Stomach (tissue), 19 donors: ENCODE results near the gene ERMAP. TPM values are rescaled to one million over a fixed set of nuclear protein-coding genes. Genes with fewer than 3 reads are reported as not detected.

Experiments used
- DNase-seq, 2 donors: peaks; one replicate each; pipeline versions ENCODE4 v3.0.0 to v3.0.0-alpha.2; 2013 to 2019
- H3K27ac ChIP-seq, 5 donors: fragments of 200-600 bp in 4 of 5; sonication (generic) in 4 of 5; one replicate each; pipeline ENCODE4 v1.5.1; 2013 to 2019; ENCODE audit warnings: mild to moderate bottlenecking in 1 of 5, moderate library complexity in 1 of 5
- H3K27me3 ChIP-seq, 3 donors: fragments of 200-600 bp; sonication (generic); one replicate each; pipeline ENCODE4 v1.5.1; 2017 to 2019; ENCODE audit warnings: mixed run types in 1 of 3
- H3K36me3 ChIP-seq, 4 donors: fragments of 200-600 bp; sonication (generic); 1 replicate in 3 of 4; 2 replicates in 1 of 4; pipeline ENCODE4 v1.5.1; 2016 to 2019
- H3K4me1 ChIP-seq, 4 donors: fragments of 200-600 bp; sonication (generic); one replicate each; pipeline ENCODE4 v1.5.1; 2016 to 2019
- H3K4me3 ChIP-seq, 4 donors: fragments of 200-600 bp; sonication (generic) in 3 of 4; one replicate each; pipeline ENCODE4 v1.5.1; 2016 to 2019; ENCODE audit warnings: mild to moderate bottlenecking in 1 of 4
- H3K9me3 ChIP-seq, 4 donors: fragments of 200-600 bp; sonication (generic); one replicate each; pipeline ENCODE4 v1.5.1; 2016 to 2019
- EP300 ChIP-seq: sonication (generic); formaldehyde crosslinking; IDR thresholded peaks from one replicate; pipeline ENCODE4 v1.6.1; 2017; ENCODE audit warnings: antibody characterized with exemption
- POLR2A ChIP-seq, 4 donors: fragments of 450-650 bp; IDR thresholded peaks; one replicate each; pipeline ENCODE4 v1.6.1; 2016; ENCODE audit warnings: antibody characterized with exemption in 4 of 4, control low read depth in 2 of 4, mild to moderate bottlenecking in 1 of 4, moderate library complexity in 1 of 4
- POLR2AphosphoS5 ChIP-seq, 3 donors: sonication (generic); formaldehyde crosslinking; IDR thresholded peaks; one replicate each; pipeline ENCODE4 v1.6.1; 2016; ENCODE audit warnings: antibody characterized with exemption in 3 of 3
- WGBS, 5 donors: extraction: QIAGEN DNeasy Blood & Tissue Kit in 3 of 5; methylation state at CpG; one replicate each; pipeline versions ENCODE4 v1.1.5 to v1.1.7; 2013 to 2018; 5-methylcytosine and 5-hydroxymethylcytosine counted together
- intact Hi-C: fragments of 100-400 bp; cut with DNase I; formaldehyde crosslinking; loops from one replicate; pipeline ENCODE4 v1.15.1; 2023; ENCODE audit warnings: low total_unique reads
- long read RNA-seq, 10 donors: transcript quantifications; one replicate each; lab custom pipeline, GENCODE V29; 2026
- polyA plus RNA-seq, 3 donors: library from polyadenylated mRNA; stranded (reverse); fragments of 200-250 nt; gene quantifications; one replicate each; pipeline ENCODE4 v1.2.3, GENCODE V29; 2013
- total RNA-seq, 5 donors: library from RNA; depleted of rRNA; stranded (reverse); fragments of >200 nt; gene quantifications; one replicate each; pipeline versions ENCODE4 v1.1.0 to v1.2.3, GENCODE V29; 2014 to 2016
- TF ChIP-seq, protein P1 (sequence below), 7 experiments: fragments of 450-650 bp in 4 of 7; fragments of 200-600 bp in 3 of 7; sonication (generic) in 3 of 7; IDR thresholded peaks; one replicate each; pipeline ENCODE4 v1.5.1; 2016 to 2019; ENCODE audit warnings: antibody characterized with exemption in 7 of 7, control low read depth in 2 of 7, mild to moderate bottlenecking in 1 of 7
- donor health status: healthy with polysubstance abuse.
- donor health status: Bipolar disorder and iron deficiency.
- donor health status: healthy.

ERMAP gene, protein sequence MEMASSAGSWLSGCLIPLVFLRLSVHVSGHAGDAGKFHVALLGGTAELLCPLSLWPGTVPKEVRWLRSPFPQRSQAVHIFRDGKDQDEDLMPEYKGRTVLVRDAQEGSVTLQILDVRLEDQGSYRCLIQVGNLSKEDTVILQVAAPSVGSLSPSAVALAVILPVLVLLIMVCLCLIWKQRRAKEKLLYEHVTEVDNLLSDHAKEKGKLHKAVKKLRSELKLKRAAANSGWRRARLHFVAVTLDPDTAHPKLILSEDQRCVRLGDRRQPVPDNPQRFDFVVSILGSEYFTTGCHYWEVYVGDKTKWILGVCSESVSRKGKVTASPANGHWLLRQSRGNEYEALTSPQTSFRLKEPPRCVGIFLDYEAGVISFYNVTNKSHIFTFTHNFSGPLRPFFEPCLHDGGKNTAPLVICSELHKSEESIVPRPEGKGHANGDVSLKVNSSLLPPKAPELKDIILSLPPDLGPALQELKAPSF
- total RNA-seq (10 to 100 TPM in 2 of 5 donors, 1 to 10 TPM in 2, not detected in 1; 4.9 to 13.6 (median 8.4) TPM), polyA plus RNA-seq (1 to 10 TPM; 3.5 to 4.9 (median 4.9) TPM)
- long read RNA-seq, donor 1, result 0 reads
- long read RNA-seq, donor 2, result 0 reads
- long read RNA-seq, donor 3, result 0 reads
- long read RNA-seq, donor 4, result 0 reads
- long read RNA-seq, donor 5, partial matches to known transcripts, result 0 of 1 reads
- long read RNA-seq, donor 5, other reads (novel, unspliced or antisense), result 0 of 1 reads
- long read RNA-seq, donor 6, result 0 reads
- long read RNA-seq, donor 7, partial matches to known transcripts, result 0 of 1 reads
- long read RNA-seq, donor 7, other reads (novel, unspliced or antisense), result 0 of 1 reads
- long read RNA-seq, donor 8, result 0 reads
- long read RNA-seq, donor 9, result 0 reads
- long read RNA-seq, donor 10, result 0 reads

DNA sequence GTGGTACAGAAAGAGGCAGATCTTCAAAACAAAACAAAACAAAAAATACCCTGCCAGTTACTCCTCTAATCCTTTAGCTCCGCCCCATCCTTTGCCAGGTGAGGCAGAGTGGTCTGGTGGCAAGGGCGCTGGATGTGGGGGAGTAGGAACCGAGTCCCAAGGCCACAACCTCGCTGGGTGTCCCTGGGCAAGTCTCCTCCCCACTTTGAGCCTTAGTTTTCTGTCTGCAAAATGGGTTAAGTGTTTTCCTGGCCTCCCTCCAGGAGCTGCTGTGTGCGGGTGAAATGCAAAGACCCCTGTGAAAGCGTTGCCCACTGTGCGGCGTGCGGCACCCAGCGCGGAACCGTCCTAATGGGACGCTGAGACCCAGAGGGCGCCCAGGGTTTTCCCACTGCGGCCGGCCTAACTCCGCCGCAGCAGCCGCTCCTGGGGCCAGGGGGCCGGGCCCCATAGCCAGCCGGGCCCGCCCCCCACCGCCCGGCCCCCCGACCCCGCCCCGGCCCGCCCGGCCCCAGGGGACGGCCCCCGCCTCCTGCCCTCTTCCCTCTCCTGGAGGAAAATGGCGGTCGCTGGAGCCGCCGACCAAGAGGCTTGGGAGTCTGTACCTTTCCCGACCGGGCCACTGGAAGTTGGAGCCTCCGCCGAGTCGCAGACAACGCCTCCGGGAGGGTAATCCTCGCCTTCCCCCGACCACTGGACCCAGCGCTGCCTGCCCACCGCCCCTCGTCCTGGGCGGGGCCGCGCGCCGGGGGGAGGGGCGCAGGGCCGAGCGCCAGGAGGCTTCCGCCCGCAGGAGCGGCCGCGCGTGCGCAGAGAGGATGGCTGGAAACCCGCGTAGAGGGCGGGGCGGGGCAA lies at the start of gene ERMAP, which contains the start of gene SVBP:
ERMAP (plus strand) TSS at position 538 of the 855 bp plus-strand sequence. CDS start 13,327 bp downstream, outside the sequence.
SVBP (minus strand) TSS at position 813 of the 855 bp plus-strand sequence. CDS start 853 bp downstream, outside the sequence.
- DNase-seq, result peak; percentile 95 to 97
- H3K27ac ChIP-seq, result peak within 1 kb of the TSS; percentile 95 to 100 (median 98)
- peak within 1 kb of the TSS; percentile 64 to 85 (median 73) for H3K4me3 ChIP-seq
- intact Hi-C loops, result no loop called here
- H3K36me3 ChIP-seq, result peaks cover 0 to 8% (median 3%) of the 10 kb centered on the region in 4 donors
- no peak for TF ChIP-seq POLR2A (IDR thresholded peaks at IDR 0.05)
- TF ChIP-seq EP300, result no peak
- TF ChIP-seq, protein P1, sequence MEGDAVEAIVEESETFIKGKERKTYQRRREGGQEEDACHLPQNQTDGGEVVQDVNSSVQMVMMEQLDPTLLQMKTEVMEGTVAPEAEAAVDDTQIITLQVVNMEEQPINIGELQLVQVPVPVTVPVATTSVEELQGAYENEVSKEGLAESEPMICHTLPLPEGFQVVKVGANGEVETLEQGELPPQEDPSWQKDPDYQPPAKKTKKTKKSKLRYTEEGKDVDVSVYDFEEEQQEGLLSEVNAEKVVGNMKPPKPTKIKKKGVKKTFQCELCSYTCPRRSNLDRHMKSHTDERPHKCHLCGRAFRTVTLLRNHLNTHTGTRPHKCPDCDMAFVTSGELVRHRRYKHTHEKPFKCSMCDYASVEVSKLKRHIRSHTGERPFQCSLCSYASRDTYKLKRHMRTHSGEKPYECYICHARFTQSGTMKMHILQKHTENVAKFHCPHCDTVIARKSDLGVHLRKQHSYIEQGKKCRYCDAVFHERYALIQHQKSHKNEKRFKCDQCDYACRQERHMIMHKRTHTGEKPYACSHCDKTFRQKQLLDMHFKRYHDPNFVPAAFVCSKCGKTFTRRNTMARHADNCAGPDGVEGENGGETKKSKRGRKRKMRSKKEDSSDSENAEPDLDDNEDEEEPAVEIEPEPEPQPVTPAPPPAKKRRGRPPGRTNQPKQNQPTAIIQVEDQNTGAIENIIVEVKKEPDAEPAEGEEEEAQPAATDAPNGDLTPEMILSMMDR (IDR thresholded peaks at IDR 0.05), result no peak
- peak in 2 of 3 donors; percentile 56 to 67 for TF ChIP-seq POLR2AphosphoS5 (IDR thresholded peaks at IDR 0.05)
- 1 to 3% (median 2%) methylated on average over 6 to 66 of the region's 66 CpGs for WGBS, 5 donors
- H3K9me3 ChIP-seq, result no peaks in the 10 kb centered on the region
- H3K4me1 ChIP-seq, result peaks cover 19 to 35% (median 26%) of the 10 kb centered on the region in 4 donors
- no peaks in the 10 kb centered on the region for H3K27me3 ChIP-seq

GRCh38 chr1:42767510-42768000 lies 49.4 kb upstream of the ERMAP start:
- Histone ChIP-seq H3K27me3 (no peaks in the 10 kb centered on the region), H3K4me1 (peaks cover 12 to 62% (median 43%) of the 10 kb centered on the region in 4 donors), H3K4me3 (peak overlapping the region; percentile 81 to 100 (median 90)), H3K36me3 (no peaks in the 10 kb centered on the region), H3K27ac (peak overlapping the region; percentile 88 to 95 (median 89)), H3K9me3 (no peaks in the 10 kb centered on the region)
- TF ChIP-seq, protein P1 (IDR thresholded peaks at IDR 0.05), result no peak
- TF ChIP-seq EP300 (no peak), POLR2A (IDR thresholded peaks at IDR 0.05) (no peak), POLR2AphosphoS5 (IDR thresholded peaks at IDR 0.05) (no peak)
- no peak for DNase-seq
- intact Hi-C loops, result no loop called here
- 1 to 3% (median 1%) methylated on average over 17 to 23 of the region's 23 CpGs for WGBS, 5 donors

- no peaks in the 10 kb centered on the region for H3K9me3 ChIP-seq
- H3K36me3 ChIP-seq, result peaks cover 0 to 2% (median under 1%) of the 10 kb centered on the region in 4 donors
- H3K4me3 ChIP-seq, result peak overlapping the region; percentile 81 to 100 (median 90)
- H3K27me3 ChIP-seq, result no peaks in the 10 kb centered on the region
- H3K4me1 ChIP-seq, result peaks cover 12 to 62% (median 43%) of the 10 kb centered on the region in 4 donors
- TF ChIP-seq POLR2A (IDR thresholded peaks at IDR 0.05) (no peak), EP300 (no peak), POLR2AphosphoS5 (IDR thresholded peaks at IDR 0.05) (no peak)
- TF ChIP-seq, protein P1 (IDR thresholded peaks at IDR 0.05), result no peak
- intact Hi-C loops, result no loop called here
- H3K27ac ChIP-seq, result peak overlapping the region in 1 of 5 donors; percentile 95
- 62 to 71% (median 70%) methylated on average over 2 of the region's 2 CpGs for WGBS, 5 donors
- DNase-seq, result no peak
Measured at GRCh38 chr1:42768172-42768571, 48.8 kb upstream of the ERMAP start.
